ENCODE data around the gene RNASE7.

RNASE7 gene

GRCh38 chr14:21088687-21089086 lies 46.5 kb downstream of the RNASE7 start:
- no peak for FAIRE-seq

GRCh38 chr14:21089271-21089670 lies 47.1 kb downstream of the RNASE7 start:
- no peak for FAIRE-seq

GRCh38 chr14:21089877-21090193 lies 47.7 kb downstream of the RNASE7 start:
- no peak for FAIRE-seq

- FAIRE-seq, result no peak
Measured at GRCh38 chr14:21090194-21090939, 48.2 kb downstream of the RNASE7 start.

GRCh38 chr14:21090940-21091663 lies 48.9 kb downstream of the RNASE7 start:
- no peak for FAIRE-seq

GRCh38 chr14:21091821-21092272 lies 49.7 kb downstream of the RNASE7 start:
- no peak for FAIRE-seq

GRCh38 chr14:21092273-21093011 lies 50.3 kb downstream of the RNASE7 start:
- no peak for FAIRE-seq

- no peak for FAIRE-seq
Measured at GRCh38 chr14:21093018-21093417, 50.9 kb downstream of the RNASE7 start.

Data from colon (tissue), 2 donors.